CD4-positive, alpha-beta T cell treated with Interleukin-4 for 1 hour (primary cell): ENCODE data around the gene ITPR2.
"Not testable (repeated sequence)": the region's sequence is repeated elsewhere in the genome, so short reads cannot be mapped to it uniquely, and the experiment has no call there.

Experiments
- DNase-seq, 2 donors: peaks; one replicate each; pipeline ENCODE4 v3.0.0-alpha.2; 2020 to 2022

The ITPR2 gene

DNA sequence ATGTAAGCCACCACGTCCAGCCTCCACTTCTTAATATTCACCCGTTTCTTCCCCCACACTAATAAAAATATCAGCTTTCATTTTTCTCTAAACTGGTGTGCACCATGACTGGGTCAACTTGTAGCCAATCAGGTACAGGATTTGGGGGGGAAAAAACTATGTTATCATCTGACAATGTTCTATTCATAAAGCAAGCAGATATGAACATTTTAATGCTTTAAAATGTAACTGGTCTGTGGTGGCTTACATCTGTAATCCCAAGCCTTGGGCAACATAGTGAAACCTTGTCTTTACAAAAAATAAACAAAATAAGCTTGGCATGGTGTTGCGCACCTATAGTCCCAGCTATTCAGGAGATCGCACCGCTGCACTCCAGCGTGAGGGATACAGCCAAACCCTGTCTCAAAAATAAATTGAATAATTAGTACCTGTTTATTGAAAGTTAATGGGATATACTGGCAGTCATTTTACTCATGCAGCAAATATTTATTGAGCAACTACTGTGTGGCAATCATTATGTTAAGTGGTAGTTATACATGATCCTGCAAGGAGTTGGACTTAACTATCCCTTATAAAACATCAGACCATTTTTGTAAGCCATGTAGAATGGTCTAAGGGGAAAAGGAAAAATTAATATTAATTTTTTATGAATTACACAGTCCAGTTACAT, 15.3 kb upstream of the ITPR2 start:
- no peak for DNase-seq

DNA sequence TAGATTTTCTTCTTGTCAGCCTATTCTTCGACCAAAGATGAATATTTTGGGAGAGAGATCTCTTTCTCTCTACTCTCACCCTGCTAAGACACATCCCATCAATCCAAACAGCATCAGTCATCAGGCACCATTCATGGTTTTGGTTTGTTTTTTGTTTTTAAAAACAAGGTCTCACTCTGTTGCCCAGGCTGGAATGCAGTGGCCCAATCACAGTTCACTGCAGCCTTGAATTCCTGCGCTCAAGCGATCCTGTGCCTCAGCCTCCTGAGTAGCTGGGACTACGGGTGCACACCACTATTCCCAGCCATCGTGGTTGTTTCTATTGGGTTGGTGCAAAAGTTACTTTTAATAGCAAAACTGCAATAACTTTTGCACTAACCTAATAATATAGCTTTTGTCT, 14.4 kb upstream of the ITPR2 start:
- no peak for DNase-seq

DNA sequence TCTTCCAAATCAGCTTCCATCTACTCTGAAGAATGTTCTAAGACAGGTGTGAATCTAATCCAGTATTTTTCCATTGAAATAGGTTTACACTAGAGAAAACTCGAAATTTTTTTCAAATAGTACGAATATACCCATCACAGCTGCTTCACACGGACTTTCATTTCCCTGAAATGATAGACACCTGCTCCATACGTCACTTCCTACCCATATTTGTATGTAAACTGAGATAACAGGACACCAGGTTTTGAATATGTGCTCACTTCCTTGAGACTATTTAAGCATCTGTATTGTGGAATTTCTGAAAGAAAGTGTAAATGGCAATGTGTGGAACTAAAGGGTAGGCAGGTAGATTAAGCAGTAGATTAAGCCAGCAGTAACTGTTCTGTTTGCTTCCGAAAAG, 13.4 kb upstream of the ITPR2 start:
- DNase-seq: no peak

DNA sequence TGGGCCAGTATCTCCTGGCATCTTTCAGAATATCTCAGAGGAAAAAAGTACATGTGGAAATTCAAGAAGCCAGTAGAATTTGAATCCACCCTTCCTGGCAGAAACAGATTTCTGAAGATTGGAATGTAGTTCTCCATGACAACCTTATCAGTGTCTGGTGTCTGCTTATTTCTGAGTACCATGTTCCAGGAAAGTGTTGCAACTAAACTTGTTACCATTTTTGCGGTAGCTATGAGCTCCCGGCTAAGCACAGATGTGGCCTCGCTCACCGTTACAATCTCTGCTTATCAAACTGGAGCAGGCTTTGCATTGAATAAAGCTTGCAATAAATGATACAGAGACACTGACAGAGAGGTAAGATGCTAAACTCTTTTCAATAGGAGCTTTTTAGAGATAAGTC, 13.0 kb upstream of the ITPR2 start:
- DNase-seq: no peak

DNA sequence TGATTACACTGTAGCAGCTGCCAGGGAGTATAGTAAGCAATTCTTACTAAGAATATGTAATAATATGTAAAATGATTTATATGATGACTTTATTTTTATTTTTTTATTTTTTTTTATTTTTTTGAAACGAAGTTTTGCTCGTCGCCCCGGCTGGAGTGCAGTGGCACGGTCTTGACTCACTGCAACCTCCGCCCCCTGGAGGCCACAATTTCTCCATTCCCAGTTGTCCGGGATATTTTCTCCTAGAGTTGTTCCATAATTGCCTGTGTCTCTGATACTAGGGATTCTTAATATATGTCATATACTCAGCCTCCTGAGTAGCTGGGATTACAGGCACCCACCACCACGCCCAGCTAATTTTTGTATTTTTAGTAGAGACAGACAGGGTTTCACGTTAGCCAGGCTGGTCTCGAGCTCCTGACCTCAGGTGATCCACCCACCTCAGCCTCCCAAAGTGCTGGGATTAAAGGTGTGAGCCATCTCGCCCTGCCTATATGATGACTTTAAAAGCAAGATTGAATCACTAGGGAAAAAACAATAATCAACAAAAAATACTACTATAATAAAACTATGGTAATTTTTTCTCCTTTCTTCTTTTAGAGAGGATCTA, 12.2 kb upstream of the ITPR2 start:
- DNase-seq: peak in 1 of 2 donors; percentile 18

DNA sequence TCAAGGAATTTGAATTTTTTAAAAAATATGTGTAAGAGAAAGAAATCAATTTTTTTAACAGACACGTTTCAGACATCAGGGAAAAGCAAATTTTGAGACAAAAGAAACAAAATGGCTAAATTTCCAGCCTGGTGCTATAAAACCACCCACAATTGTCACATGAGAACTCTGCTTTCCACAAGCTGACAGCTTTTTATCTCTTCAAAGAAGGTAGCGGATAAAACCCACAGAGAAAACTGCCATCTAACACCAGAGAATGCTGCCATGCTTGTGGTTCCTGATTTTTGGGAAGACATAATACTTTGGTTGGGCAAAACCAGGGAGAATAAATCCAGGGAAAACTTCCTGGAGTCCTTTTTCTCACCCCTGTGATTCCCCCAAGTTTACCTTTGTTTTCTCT, 10.3 kb upstream of the ITPR2 start:
- no peak for DNase-seq

DNA sequence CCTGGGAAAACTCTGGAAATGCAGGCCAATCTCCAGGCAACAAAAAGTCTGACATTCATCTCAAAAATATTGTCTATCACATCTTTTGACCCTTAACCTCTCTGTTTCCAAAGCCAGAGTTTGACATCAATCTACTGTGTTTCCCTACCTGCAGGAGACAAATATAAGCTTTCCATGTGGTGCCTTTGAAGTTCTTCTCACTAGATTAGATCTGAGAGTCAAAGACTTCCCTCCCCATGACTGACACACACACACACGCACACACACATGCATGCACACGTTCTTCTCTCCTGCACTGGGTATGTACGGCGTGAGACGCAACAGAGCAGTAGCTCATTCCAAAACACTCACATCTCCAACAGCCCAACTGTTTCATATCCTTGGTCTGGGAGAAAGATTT, 8.1 kb upstream of the ITPR2 start:
- DNase-seq: no peak

DNA sequence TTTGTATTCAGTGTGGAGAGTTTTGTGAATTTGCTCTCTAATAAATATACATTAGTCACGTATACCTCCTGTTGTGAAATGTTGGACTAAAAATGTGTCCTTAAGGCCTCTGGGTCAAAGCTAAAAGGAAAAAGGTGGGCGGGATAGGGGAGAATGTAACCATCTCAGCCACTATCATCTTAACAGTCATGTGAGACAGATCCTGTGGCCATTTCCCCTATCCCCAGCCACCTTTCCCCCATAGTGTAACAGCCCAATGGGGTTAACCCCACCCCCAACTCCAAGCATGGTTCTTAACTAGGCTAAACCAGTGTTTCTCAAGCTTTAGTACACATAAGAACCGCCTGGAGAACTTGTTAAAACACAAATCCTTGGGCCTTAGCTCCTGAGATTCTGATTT, 6.5 kb upstream of the ITPR2 start:
- DNase-seq: no peak

DNA sequence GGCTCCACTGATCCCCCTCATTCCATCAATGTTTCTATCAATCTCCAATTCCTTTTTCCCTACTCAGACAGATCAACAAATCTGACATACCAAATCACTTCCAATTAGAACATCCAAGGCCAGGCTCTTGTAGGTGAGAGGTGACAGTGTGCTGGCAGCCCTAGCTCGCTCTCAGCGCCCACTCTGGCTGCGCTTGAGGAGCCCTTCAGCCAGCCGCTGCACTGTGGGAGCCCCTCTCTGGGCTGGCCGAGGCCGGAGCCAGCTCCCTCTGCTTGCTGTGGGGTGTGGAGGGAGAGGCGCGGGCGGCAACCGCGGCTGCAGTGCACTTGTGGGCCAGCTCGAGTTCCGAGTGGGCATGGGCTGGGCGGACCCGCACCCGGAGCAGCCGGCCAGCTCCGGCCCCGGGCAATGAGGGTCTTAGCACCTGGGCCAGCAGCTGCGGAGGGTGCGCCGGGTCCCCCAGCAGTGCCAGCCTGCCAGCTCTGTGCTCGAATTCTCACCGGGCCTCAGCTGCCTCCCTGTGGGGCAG, 6.0 kb upstream of the ITPR2 start:
- no peak for DNase-seq

DNA sequence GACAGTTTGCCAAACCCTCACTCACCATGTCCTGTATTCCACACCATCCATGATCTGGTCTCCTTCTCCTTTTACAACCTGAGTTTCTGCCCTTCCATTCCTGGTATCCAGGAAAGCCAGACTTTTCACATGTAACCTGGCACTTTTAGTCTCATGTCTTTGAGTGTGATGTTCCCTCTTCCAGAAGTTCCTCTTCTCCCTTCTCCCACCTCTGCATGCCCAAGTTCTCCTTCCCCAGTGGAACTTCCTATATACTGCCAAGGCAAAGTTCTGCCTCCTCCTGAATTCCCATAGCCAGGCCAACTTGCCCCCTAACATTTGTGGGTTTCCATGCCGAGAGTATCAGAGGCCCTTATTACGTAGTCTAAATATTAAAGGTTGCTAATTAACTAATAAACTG, 3.2 kb upstream of the ITPR2 start:
- DNase-seq: no peak

DNA sequence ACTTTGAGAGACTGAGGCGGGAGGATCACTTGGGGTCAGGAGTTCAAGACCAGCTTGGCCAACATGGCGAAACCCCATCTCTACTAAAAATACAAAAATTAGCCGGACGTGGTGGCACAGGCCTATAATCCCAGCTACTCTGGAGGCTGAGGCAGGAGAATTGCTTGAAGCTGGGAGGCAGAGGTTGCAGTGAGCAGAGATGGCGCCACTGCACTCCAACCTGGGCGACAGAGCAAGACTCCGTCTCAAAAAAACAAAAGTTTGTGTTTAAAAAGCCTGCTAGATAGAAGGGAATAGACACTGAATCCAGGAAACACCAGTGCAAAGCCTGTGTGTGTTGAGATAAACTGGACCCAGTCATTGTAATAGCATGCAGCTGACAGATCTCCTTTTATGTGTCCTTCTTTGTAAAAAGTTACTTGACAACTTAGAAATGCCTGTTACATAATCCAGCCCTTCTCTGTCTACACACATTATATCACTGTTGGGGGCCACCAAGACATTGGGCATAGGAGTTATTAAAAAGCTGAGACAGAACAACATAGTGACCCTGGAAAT, 1.6 kb upstream of the ITPR2 start:
- DNase-seq: not testable (repeated sequence)

DNA sequence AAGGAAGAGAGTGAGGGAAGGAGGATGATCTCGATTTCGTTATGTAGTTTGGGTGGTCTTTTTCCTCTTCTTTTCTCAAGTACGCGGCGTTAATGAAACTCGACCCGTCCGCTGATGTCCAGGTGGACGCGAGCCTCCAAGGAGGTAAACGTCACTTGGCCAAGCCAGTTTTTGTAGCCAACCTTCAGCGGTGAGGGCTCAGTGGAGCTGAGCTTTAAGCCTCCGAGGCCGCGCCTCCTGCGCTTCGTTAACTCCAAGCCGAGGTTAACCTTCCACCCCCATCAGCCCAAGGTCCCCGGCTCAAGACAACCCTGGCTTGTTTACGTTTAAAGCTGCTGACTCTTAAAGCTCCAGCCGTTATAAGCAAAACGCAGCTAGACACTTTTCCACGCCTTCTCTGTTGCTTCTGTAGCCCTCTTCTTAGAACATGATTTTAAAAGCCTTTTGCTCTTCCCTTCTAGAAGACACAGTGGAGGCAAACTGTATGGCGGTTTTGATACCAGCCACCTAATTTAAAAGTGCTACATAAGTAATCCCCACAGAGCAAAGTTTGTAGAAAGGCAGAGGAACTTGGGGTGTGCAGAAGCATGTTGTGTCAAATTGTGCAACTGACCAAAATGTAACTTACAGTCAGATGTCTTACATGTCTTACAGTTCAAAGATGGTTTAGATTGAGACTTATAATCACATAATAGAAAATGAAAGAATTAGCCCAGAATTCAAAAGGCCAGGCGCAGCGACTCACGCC, 923 bp upstream of the ITPR2 start:
- DNase-seq: peak; percentile 33 to 37

DNA sequence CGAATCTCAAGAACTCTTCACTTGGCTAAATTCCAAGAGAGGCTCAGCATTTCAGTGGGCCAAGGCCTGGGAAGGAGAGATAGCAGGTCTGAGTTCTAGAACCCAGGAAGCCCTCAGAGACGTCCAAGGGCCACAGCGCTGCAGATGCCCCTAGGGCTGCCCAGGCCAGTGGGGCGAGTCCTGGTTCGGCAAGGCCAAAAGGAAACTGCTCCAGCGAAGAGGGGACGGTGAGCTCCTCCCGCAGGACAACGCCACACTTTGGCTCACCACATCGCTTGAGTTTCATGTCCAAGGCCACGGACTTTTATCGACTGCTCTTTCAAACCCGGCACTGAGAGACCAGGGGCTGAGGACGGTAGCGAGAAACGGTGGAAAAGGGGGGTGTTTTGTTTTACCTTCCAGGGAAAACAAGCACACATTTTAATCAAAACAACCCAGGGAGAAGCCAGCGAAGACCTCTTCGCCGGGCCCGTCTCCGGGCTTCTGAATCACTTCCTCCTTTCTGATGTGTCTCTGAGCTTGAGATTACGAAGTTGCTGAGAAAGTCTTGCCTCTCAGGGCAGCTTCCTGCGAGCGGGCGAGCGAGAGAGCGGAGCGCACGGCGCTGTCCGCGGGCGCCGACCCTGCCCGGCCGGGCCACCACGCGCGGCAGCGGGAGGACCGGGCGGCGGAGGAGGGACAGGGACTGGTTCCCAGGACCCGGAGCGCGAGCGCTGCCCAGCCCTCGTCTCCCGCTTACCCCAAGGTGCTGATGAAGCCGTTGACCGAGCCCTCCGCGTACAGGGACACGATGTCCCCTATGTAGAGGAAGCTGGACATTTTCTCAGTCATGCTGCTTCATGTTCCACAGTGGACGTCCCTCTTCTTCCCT, 808 bp downstream of the ITPR2 start:
- peak; percentile 71 to 72 for DNase-seq

DNA sequence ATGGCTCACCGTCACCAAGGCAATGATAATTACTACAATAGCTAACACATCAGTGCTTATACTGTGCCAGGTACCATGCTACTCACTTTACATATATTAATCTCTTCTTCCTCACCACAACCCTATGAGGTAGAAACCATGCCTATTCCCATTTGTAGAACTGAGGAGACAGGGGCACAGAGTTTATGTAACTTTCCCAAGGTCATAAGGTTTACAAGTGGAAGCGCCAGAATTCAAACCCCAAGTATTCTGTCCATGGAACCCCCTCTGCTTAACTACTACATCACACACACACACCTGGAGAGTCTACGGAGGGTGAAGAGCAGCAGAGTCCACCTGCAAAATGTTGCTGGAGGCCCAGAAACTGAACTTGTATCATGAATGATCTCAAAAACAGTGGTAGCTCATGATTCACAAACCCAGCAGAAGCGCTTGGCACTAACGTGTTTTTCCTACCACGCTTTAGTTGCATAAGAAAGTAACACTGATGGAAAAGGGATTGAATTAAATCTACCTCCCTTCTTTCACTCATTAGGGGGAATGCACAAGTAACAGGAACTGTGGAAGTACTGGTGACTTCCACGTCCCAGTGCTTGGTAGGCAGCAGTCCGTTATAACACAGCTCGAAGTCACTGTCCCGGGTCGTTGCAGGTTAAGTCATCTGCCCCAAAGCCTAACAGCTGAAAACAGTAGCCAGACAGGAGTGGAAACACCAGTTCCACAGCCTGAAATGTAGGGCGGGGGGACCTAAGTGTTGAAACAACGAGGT, 2.0 kb downstream of the ITPR2 start:
- no peak for DNase-seq

DNA sequence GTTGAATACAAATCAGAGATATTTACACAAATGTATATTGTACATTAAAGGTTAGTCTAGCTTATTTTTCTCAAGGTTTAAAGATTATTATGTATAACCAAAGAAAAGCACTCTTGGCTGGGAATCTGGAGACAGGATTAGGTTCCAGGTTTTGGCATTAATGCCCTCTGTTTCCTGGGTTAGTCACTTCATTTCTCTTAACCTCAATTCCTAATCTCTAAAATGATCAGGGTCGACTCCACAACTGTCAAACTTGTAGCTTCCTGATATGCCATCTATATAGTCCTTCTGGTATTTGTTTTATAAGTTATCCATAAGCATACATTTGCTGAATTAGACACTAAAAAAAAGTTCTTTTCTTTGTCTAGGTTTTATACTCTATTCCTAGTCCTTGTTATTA, 2.6 kb downstream of the ITPR2 start:
- no peak for DNase-seq

DNA sequence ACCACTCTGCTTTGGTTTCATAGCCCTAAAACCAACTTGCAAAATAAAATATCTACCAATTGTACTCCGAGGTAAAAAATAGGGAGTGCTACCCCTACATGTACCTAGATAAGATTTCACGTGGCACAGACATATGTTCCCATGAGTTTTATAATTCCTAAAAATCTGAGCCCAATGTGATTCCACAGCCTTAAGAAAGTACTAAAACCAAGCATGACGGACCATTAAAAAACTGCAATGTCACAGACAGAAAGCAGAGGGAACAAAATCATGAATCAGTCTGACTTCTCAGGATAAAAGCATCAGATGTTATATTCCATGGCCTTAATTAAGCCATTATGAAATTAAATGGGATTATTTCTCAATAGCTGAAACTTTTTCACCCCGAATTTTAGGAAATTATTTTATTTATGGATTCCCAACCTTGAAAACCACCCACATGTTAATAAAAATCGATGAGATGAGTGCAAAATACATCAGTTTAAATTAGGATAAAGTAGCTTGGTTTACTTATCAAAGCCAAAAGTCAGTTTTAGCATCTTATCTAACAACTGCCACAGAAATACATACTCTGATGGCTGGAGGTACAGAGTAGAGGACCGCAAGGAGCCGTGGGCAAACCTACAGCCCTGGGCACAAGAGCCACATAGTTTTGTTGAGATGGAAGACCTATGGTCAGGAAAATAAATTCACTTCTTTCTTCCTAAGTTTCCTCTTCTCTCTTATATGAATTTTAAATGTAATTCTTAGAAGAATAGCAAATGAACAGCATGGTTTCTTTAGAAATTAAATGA, 4.5 kb downstream of the ITPR2 start:
- DNase-seq: no peak

DNA sequence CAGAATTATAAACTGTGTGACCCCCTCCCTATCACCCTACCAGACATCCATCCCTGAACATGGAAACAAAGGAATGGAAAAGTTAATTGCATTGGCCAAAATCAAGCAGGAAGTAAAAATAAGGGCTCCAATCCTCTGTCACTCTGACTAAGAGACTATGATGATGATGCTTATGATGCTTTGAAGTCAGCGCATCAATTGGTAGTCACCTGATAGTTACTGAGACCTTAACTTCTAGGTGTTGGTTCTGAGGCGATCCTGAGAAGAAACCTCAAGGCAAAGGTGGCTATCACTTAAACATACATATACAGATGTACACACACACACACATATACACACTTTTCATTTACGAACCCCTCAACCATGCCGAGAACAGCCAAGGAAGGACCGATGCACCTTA, 6.6 kb downstream of the ITPR2 start:
- DNase-seq: no peak

DNA sequence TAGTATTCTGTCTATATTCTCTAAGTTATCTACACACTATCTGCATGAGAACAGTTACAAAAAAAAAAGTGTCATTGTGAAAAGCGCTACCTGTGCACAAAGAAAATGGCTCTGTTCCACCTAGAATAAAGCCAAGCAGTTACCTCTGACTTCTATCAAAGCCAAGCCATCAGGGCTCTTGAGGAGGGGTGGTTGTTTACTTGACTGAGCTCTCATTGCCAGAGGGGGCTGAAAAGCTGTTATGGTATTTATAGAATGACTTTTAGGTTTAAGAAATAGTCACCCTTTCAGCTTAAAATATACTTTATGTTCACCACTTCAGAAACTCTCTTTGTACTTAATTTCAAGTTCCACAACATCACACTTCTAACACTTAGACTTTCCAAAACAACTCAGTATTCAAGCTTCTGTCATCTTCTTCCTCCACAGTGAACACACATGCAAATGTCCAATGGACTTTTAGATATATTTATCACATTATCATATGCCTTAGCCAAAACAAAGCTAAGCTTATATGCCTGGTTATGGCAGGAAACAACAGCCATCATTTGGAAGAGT, 7.5 kb downstream of the ITPR2 start:
- no peak for DNase-seq

DNA sequence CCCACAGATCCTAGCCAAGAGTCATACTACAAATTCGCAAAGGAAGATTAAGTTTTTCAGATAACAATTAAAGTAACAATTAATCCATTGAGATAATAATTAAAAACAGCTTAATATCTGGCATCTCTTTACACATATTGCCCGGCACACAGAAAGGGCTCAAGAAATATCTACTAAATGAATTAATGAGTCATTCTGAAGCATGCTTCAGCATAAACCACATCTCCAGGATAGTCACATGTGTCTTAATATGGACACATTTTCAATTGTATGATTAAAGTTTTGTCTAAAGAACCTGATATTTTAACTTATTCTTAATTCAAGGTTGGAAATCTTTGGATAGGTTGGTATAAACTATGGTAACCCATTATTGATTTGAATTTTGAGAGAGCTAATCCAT, 9.6 kb downstream of the ITPR2 start:
- no peak for DNase-seq

DNA sequence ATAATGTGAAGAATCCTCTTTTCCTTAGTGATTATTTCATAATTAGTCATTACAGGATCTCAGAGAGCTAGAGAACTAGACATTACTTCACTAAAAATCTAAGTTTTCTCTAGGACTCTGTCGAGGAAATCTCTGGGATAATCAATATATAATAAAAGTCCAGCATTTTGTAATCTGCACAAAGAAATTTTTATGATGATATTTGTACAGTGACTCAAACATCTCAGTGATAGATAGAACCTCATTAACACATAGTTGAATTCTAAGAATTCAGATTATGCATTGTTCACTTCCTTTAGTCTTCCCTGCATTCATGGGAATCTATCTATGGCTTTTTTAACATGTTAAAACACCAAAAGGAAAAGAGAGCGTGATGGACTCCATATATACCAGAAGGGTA, 11.0 kb downstream of the ITPR2 start:
- no peak for DNase-seq

DNA sequence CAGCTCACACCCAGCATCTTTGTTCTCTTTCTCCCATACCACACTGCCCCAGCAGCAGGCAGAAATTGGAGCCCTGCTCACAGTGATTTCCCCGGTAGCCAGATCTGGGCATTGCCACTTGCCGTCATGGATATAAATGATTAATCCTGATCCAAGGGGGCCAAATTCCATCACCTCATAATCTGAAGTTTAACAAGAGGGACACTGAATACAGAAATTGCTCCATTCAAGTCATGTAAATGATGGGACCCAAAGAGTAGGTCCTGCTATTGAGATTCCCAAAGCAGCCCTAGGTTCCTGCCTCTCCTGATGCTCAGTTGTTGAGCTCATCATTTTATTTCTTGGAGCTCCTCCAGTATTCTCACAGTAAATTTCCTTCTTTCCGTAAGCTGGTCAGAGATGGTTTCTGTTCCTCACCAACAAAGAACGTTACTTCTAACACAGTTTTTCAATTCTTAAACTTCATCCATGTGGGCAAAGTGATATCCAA, 11.7 kb downstream of the ITPR2 start:
- no peak for DNase-seq
